ENCODE results near the gene MYOM3.
"Not testable (repeated sequence)": the region's sequence is repeated elsewhere in the genome, so short reads cannot be mapped to it uniquely, and the experiment has no call there.

Gene MYOM3

GRCh38 chr1:24015221-24016210 lies 96.4 kb downstream of the MYOM3 start:
- no peak for DNase-seq (ENCODE audit: low read depth in 1 of 2, low spot score in 1 of 2)
- in situ Hi-C loops (cut with HindIII; ENCODE audit: low pct_unique_long_range_greater_than_20kb, low sequenced_read_pairs) = no loop called here
- TF ChIP-seq JUND (IDR thresholded peaks at IDR 0.05; ENCODE audit: low read depth) = no peak

GRCh38 chr1:24012878-24013277 lies 99.1 kb downstream of the MYOM3 start:
- in situ Hi-C loops (cut with HindIII; ENCODE audit: low pct_unique_long_range_greater_than_20kb, low sequenced_read_pairs); DNase-seq (ENCODE audit: low read depth in 1 of 2, low spot score in 1 of 2): not testable (repeated sequence)

GRCh38 chr1:24010650-24011049 lies 101.3 kb downstream of the MYOM3 start:
- TF ChIP-seq JUND (IDR thresholded peaks at IDR 0.05; ENCODE audit: low read depth) = no peak
- in situ Hi-C loops (cut with HindIII; ENCODE audit: low pct_unique_long_range_greater_than_20kb, low sequenced_read_pairs) = no loop called here
- DNase-seq (ENCODE audit: low read depth in 1 of 2, low spot score in 1 of 2) = no peak

GRCh38 chr1:24009406-24009805 lies 102.5 kb downstream of the MYOM3 start:
- no peak for DNase-seq (ENCODE audit: low read depth in 1 of 2, low spot score in 1 of 2)
- in situ Hi-C loops (cut with HindIII; ENCODE audit: low pct_unique_long_range_greater_than_20kb, low sequenced_read_pairs) = no loop called here
- TF ChIP-seq JUND (IDR thresholded peaks at IDR 0.05; ENCODE audit: low read depth) = no peak

GRCh38 chr1:24008574-24009184 lies 103.3 kb downstream of the MYOM3 start:
- DNase-seq (ENCODE audit: low read depth in 1 of 2, low spot score in 1 of 2); in situ Hi-C loops (cut with HindIII; ENCODE audit: low pct_unique_long_range_greater_than_20kb, low sequenced_read_pairs): not testable (repeated sequence)

- DNase-seq (ENCODE audit: low read depth in 1 of 2, low spot score in 1 of 2) = no peak
- no peak for TF ChIP-seq JUND (IDR thresholded peaks at IDR 0.05; ENCODE audit: low read depth)
- in situ Hi-C loops (cut with HindIII; ENCODE audit: low pct_unique_long_range_greater_than_20kb, low sequenced_read_pairs) = no loop called here
Observed at GRCh38 chr1:24007079-24007478, 104.9 kb downstream of the MYOM3 start.
